Tibial nerve (tissue), 3 donors: ENCODE results near the gene SPATA20.

Experiments used
- POLR2A ChIP-seq, 2 donors: fragments of 450-650 bp; IDR thresholded peaks; one replicate each; pipeline ENCODE4 v1.6.1; 2017; ENCODE audit warnings: antibody characterized with exemption in 2 of 2, mild to moderate bottlenecking in 2 of 2, moderate library complexity in 2 of 2
- TF ChIP-seq, protein P1 (sequence below), 5 experiments: fragments of 200-600 bp in 3 of 5; fragments of 450-650 bp in 2 of 5; sonication (generic) in 3 of 5; IDR thresholded peaks; one replicate each; pipeline ENCODE4 v1.5.1; 2016 to 2019; ENCODE audit warnings: antibody characterized with exemption in 5 of 5, mild to moderate bottlenecking in 3 of 5, moderate library complexity in 2 of 5

DNA sequence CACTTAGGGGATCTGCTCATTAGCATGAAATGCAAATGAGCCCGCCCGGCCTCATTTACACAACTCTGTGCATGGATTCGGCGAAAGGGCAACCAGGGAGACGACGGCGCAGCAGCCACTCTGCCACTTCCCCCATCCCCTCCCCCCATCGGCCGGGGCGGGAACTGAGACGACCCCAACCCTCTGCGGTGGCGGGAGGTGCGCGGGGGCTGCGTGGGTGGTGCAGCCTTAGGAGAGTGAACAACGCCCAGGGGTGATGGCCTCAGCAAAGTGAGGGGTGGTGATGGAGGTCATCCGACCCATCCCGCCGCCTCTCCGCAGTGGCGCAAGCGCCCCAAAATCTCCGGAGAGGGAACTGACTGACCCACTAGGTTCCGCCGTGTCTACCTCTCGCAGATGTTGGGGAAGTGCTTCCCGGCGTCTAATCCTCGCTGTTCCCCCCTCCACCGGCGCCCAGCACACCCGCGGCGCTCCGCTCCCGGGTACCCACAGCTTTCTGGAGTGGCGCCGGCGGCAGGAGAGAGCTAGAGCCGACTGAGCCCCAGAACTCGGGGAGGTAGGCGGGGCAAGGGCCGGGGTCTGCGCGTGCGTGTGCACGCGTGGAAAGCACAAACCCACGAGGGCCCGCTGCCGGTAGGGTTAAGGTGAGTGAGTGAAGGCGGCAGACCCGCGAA, 12.1 kb downstream of the SPATA20 start:
- TF ChIP-seq, protein P1, sequence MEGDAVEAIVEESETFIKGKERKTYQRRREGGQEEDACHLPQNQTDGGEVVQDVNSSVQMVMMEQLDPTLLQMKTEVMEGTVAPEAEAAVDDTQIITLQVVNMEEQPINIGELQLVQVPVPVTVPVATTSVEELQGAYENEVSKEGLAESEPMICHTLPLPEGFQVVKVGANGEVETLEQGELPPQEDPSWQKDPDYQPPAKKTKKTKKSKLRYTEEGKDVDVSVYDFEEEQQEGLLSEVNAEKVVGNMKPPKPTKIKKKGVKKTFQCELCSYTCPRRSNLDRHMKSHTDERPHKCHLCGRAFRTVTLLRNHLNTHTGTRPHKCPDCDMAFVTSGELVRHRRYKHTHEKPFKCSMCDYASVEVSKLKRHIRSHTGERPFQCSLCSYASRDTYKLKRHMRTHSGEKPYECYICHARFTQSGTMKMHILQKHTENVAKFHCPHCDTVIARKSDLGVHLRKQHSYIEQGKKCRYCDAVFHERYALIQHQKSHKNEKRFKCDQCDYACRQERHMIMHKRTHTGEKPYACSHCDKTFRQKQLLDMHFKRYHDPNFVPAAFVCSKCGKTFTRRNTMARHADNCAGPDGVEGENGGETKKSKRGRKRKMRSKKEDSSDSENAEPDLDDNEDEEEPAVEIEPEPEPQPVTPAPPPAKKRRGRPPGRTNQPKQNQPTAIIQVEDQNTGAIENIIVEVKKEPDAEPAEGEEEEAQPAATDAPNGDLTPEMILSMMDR (IDR thresholded peaks at IDR 0.05) = no peak
- TF ChIP-seq POLR2A (IDR thresholded peaks at IDR 0.05) = no peak
